ENCODE results near the gene RAPH1. TPM values are rescaled to one million over a fixed set of nuclear protein-coding genes. Genes with fewer than 3 reads are reported as not detected.
"Not testable (repeated sequence)": the region's sequence is repeated elsewhere in the genome, so short reads cannot be mapped to it uniquely, and the experiment has no call there.

Gene RAPH1
- total and polyA plus RNA-seq, 8 donors = 2.3 to 19.2 (median 10.4) TPM

- H3K36me3 ChIP-seq = no peaks in the 10 kb centered on the region
- no peak overlapping the region for H3K27ac ChIP-seq
- ATAC-seq (no peak), FAIRE-seq (no peak), DNase-seq (no peak)
- no peaks in the 10 kb centered on the region for H3K27me3 ChIP-seq
- H3K9me3 ChIP-seq = no peaks in the 10 kb centered on the region
- no peak for TF ChIP-seq CTCF (IDR thresholded peaks at IDR 0.05)
- 93 to 97% methylated on average over 4 of the region's 4 CpGs for WGBS, 2 donors
- intact Hi-C loops (cut with DNase I) = no loop called here
- H3K4me3 ChIP-seq = no peak overlapping the region
- H3K4me1 ChIP-seq = no peaks in the 10 kb centered on the region
These were observed 97.6 kb downstream of the RAPH1 start for GRCh38 chr2:203437511-203437910.

GRCh38 chr2:203436496-203436895, 98.6 kb downstream of the RAPH1 start:
- H3K4me3 ChIP-seq = no peak overlapping the region
- intact Hi-C loops (cut with DNase I) = no loop called here
- no peak for ATAC-seq
- H3K4me1 ChIP-seq = no peaks in the 10 kb centered on the region
- H3K9me3 ChIP-seq = no peaks in the 10 kb centered on the region
- H3K27ac ChIP-seq = no peak overlapping the region
- no peaks in the 10 kb centered on the region for H3K27me3 ChIP-seq
- FAIRE-seq = no peak
- DNase-seq = no peak
- 93 to 94% methylated on average over 2 of the region's 2 CpGs for WGBS, 2 donors
- TF ChIP-seq CTCF (IDR thresholded peaks at IDR 0.05) = no peak
- no peaks in the 10 kb centered on the region for H3K36me3 ChIP-seq

GRCh38 chr2:203432811-203433210, 102.3 kb downstream of the RAPH1 start:
- H3K27me3 ChIP-seq = no peaks in the 10 kb centered on the region
- no peaks in the 10 kb centered on the region for H3K4me1 ChIP-seq
- ATAC-seq = no peak
- WGBS, 2 donors = 58 to 71% methylated on average over 6 of the region's 6 CpGs
- TF ChIP-seq CTCF (IDR thresholded peaks at IDR 0.05) = no peak
- no peak for FAIRE-seq
- H3K36me3 ChIP-seq = no peaks in the 10 kb centered on the region
- no peak overlapping the region for H3K27ac ChIP-seq
- DNase-seq = no peak
- H3K9me3 ChIP-seq = no peaks in the 10 kb centered on the region
- no peak overlapping the region for H3K4me3 ChIP-seq
- intact Hi-C loops (cut with DNase I) = no loop called here

- no peak overlapping the region for H3K4me3 ChIP-seq
- H3K27ac ChIP-seq = no peak overlapping the region
- WGBS, 2 donors = 63 to 68% methylated on average over 5 of the region's 5 CpGs
- intact Hi-C loops (cut with DNase I) = no loop called here
- H3K9me3 ChIP-seq = no peaks in the 10 kb centered on the region
- no peak for DNase-seq
- no peaks in the 10 kb centered on the region for H3K36me3 ChIP-seq
- H3K4me1 ChIP-seq = no peaks in the 10 kb centered on the region
- no peak for TF ChIP-seq CTCF (IDR thresholded peaks at IDR 0.05)
- no peak for ATAC-seq
- FAIRE-seq = no peak
- H3K27me3 ChIP-seq = no peaks in the 10 kb centered on the region
These were observed 103.5 kb downstream of the RAPH1 start for GRCh38 chr2:203431391-203432185.

- FAIRE-seq; H3K4me3 ChIP-seq; H3K9me3 ChIP-seq; DNase-seq; intact Hi-C loops (cut with DNase I); H3K36me3 ChIP-seq; H3K4me1 ChIP-seq; H3K27me3 ChIP-seq; ATAC-seq; H3K27ac ChIP-seq: not testable (repeated sequence)
- 97 to 99% methylated on average over 2 to 4 of the region's 4 CpGs for WGBS, 2 donors
These were observed 105.5 kb downstream of the RAPH1 start for GRCh38 chr2:203429643-203430042.
